ENCODE data around the gene ROBO2.

ROBO2 gene

GRCh38 chr3:77247061-77247460, 207.2 kb downstream of the ROBO2 start:
- H3K27me3 ChIP-seq: no peaks in the 10 kb centered on the region
- H3K9me3 ChIP-seq: no peaks in the 10 kb centered on the region; the same call in 1 of the 2 replicates
- no peak for DNase-seq
- H3K36me3 ChIP-seq: no peaks in the 10 kb centered on the region; the same call in 1 of the 2 replicates
- H3K4me3 ChIP-seq (ENCODE audit: low read depth, low read length): no peak overlapping the region
- peaks cover 16% of the 10 kb centered on the region for H3K4me1 ChIP-seq
- no peak for TF ChIP-seq CTCF (IDR thresholded peaks at IDR 0.05; ENCODE audit: low read depth, low read length)

DNA sequence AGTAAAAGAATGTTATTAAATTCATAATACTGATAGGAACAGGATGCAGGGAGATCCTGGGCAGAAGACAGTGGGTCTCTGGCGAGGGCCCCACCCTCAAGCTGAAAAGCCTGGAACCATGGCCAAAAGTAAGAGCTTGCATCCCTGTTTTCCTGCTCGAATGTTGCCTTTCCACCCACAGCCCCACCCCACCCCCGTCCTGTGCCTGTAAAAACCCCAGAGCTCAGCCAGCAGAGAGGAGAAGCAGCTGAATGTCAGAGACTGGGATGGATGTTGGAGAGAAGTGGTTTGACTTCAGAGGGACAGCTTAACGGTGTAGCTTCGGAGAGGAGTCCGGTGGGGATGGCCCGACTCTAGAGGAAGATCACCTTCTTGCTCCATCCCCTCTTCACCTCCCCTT, 207.9 kb downstream of the ROBO2 start:
- no peak overlapping the region for H3K4me3 ChIP-seq (ENCODE audit: low read depth, low read length)
- no peak for TF ChIP-seq CTCF (IDR thresholded peaks at IDR 0.05; ENCODE audit: low read depth, low read length)
- no peak for DNase-seq
- H3K9me3 ChIP-seq: no peaks in the 10 kb centered on the region; the same call in 1 of the 2 replicates
- peaks cover 16% of the 10 kb centered on the region for H3K4me1 ChIP-seq
- H3K36me3 ChIP-seq: no peaks in the 10 kb centered on the region; the same call in 1 of the 2 replicates
- no peaks in the 10 kb centered on the region for H3K27me3 ChIP-seq

DNA sequence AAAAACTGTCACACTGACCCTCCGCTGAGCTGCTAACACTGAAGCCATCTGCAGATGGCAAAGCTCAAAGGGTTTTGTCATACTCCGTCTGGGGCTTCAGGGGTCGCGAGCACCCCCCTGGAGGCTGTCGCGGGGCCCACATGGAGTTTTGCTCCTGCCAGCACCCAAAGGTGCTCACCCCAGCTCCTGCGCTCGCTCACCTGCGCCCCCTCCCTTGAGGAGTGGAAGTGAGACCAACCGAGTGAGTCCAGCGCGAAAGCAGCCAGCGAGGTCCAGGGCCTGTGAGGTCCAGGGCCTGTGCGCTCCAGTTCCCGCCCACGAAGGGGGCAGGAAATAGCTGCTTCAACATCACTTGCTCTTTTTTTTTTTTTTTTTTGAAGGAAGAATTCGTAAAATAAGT, 208.5 kb downstream of the ROBO2 start:
- Histone ChIP-seq H3K36me3 (no peaks in the 10 kb centered on the region; the same call in 1 of the 2 replicates), H3K9me3 (no peaks in the 10 kb centered on the region; the same call in 1 of the 2 replicates), H3K4me3 (ENCODE audit: low read depth, low read length) (no peak overlapping the region), H3K27me3 (no peaks in the 10 kb centered on the region), H3K4me1 (peaks cover 16% of the 10 kb centered on the region)
- DNase-seq: no peak
- no peak for TF ChIP-seq CTCF (IDR thresholded peaks at IDR 0.05; ENCODE audit: low read depth, low read length)

- Histone ChIP-seq H3K27me3 (no peaks in the 10 kb centered on the region), H3K9me3 (no peaks in the 10 kb centered on the region), H3K4me1 (peaks cover 24% of the 10 kb centered on the region), H3K36me3 (no peaks in the 10 kb centered on the region; the same call in 1 of the 2 replicates), H3K4me3 (ENCODE audit: low read depth, low read length) (no peak overlapping the region)
- no peak for DNase-seq
- no peak for TF ChIP-seq CTCF (IDR thresholded peaks at IDR 0.05; ENCODE audit: low read depth, low read length)
These were observed 211.2 kb downstream of the ROBO2 start for GRCh38 chr3:77251136-77251535.

- Histone ChIP-seq H3K36me3 (no peaks in the 10 kb centered on the region; the same call in 1 of the 2 replicates), H3K4me3 (ENCODE audit: low read depth, low read length) (no peak overlapping the region), H3K4me1 (peaks cover 30% of the 10 kb centered on the region), H3K9me3 (no peaks in the 10 kb centered on the region), H3K27me3 (no peaks in the 10 kb centered on the region)
- peak; percentile 86 for TF ChIP-seq CTCF (IDR thresholded peaks at IDR 0.05; ENCODE audit: low read depth, low read length)
- peak; percentile 69 for DNase-seq
These were observed 215.3 kb downstream of the ROBO2 start for GRCh38 chr3:77254967-77255831.
